Fibroblast of skin of left quadriceps (primary cell): ENCODE measurements around the gene TRAF3.
"Not testable (repeated sequence)": the region's sequence is repeated elsewhere in the genome, so short reads cannot be mapped to it uniquely, and the experiment has no call there.

ENCODE experiments used
- DNase-seq, 2 experiments: peaks; one replicate each; pipeline ENCODE4 v3.0.0-alpha.2; 2013; ENCODE audit warnings: low read depth in 2 of 2

TRAF3 gene

DNA sequence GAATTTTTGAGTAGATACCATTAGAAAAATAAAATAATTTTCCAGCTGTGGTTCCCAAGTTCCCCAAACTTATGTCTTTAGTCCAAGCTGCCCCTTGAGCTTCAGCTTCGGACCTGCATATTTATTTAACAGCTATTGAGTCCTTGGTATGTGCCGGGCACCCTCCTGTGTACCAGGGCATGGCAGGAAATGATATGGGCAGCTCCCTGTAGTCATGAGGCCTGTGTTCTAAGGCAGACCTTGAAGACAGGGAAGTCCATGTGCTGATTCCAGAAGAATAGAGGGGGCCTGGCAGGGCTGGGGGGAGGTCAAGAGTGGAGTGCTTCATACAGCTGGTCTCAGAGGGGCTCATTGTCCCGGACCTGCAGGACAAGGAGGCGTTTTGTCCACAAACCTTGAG, 29.2 kb downstream of the TRAF3 start:
- DNase-seq: no peak

DNA sequence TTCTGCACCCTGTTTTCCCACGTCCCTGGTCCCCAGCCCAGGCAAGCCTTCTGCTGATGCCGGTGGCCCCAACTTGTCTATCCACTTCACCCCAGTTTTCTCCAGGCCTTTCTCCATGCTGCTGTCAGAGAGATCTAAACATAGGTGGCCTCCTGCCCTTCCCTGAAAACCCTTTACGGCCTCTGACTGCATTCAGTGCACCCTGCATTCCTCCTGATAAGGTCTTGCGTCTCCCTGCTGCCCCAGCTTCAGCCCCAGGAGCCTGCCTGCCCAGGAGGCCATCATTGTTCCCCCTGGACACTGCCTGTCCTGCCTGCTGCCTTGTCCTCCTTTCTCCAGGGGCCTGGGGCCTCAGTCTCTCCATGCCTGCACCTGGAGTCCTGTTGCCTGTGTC, 29.8 kb downstream of the TRAF3 start:
- no peak for DNase-seq

- DNase-seq: no peak
Measured at GRCh38 chr14:102809870-102810269, 32.6 kb downstream of the TRAF3 start.

- DNase-seq: no peak
Measured at GRCh38 chr14:102810523-102810922, 33.3 kb downstream of the TRAF3 start.

DNA sequence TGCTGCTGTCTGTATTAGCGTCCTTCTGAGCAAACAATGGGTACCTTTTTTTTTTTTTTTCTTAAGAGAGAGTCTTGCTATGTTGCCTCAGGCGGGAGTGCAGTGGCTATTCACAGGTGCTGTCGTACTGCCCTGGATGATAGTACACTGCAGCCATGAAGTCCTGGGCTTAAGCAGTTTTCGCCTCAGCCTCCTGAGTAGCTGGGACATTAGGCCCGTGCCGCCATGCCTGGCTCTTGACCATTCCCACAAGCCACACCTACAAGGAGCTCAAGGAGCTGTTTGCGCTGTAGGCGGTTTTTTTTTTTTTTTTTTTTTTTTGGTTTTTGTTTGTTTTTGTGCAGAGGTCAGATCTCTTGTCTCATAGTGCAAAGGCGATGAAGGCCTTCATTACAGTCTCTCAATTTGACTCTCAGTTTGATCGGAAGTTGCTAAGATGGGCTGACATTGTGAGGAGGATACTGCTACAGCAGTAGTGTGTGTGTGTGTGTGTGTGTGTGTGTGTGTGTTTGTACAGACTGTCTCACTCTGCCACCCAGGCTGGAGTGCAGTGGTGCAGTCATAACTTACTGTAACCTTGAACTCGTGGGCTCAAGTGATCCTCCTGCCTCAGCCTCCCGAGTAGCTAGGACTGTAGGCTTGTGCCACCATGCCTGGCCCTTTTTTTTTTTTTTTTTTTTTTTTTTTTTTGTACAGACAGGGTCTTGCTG, 34.2 kb downstream of the TRAF3 start:
- DNase-seq: no peak

- DNase-seq: no peak
Measured at GRCh38 chr14:102811971-102812370, 34.7 kb downstream of the TRAF3 start.

DNA sequence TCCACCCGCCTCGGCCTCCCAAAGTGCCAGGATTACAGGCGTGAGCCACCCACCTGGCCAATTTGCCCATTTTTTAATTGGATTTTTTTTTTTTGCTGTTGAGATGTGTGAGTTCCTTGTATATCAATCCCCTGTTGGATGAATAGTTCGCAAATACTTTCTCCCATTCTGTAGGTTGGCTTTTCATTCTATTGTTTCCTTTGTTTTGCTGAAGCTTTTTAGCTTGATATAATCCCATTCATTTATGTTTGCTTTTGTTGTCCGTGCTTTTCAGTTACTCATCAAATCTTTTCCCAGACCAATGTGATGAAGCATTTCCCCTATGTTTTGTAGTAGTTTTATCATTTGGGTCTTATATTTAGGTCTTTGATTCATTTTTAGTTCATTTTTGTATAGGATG, 36.4 kb downstream of the TRAF3 start:
- DNase-seq: no peak

GRCh38 chr14:102817318-102817717, 40.1 kb downstream of the TRAF3 start:
- DNase-seq: no peak

- DNase-seq: no peak
Measured at GRCh38 chr14:102817942-102818940, 41.0 kb downstream of the TRAF3 start.

DNA sequence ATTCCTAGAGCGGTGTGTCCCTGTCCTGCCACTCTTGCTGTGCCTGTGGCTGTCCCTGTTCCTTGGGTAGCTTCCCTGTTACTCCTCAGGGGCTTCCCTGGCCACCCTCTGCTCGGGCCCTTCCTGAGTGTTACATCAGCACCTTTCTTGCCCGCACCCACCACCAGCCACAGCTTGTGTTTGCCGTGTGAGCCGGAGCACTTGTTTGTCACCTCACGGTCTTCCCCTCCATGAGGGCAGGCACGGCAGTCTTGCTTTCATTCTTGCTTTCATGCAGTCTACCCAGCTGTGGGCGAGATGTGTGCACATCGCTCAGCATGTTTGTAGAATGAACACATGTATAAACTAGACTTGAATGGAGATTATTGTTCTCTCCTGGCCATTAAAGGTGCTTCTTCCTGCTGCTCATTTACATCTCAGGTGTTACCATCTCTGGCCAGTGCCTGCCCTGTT, 42.0 kb downstream of the TRAF3 start:
- DNase-seq: no peak

DNA sequence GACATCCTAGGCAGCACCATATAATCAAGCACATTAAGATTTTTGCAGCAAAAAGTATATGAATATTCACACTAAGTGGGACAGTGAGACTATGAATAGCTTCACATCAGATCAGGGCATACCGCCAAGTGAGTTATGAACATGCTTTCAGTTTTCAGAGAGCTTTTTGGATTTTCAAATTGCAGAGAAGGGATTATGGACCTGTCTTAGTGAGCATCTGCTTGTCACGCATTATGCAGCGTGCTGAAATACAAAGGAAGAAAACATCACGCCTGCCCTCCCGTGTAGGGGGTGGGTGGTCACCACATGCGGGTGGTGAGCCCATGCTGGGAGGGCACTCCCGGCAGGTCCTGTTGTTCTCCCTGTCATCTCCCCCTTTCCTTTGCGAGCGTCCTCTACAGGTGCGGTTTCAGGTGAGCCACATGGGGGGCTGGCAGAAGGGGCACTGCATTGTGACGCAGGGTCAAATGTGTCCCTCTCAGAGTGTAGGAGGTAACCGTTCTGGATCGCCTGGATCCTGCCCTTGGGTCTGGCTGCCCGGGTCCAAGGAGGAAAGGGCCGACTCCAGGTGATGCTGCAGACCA, 42.6 kb downstream of the TRAF3 start:
- no peak for DNase-seq

GRCh38 chr14:102821252-102821651, 44.0 kb downstream of the TRAF3 start:
- no peak for DNase-seq

DNA sequence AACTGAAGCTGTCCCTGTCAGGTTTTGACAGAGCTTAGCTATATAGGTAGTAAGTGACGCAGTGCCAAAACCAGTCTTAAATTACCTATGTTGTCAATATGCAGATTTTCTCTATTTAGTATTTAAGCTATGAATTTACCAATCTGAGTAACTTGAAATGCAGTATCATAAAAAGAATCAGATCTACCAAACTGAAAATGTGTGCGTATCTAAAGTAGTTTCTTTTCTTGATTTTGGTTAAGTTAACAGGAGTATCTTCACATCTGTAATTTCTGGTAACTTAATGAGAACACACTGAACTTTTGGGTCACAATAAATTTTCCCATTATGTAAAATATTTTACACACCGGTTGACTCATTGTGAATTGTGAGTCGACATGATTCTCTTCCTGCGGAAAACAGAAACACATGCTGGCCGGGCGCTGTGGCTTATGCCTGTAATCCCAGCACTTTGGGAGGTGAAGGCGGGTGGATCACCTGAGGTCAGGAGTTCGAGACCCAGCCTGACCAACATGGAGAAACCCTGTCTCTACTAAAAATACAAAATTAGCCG, 45.1 kb downstream of the TRAF3 start:
- no peak for DNase-seq

- DNase-seq: not testable (repeated sequence)
Measured at GRCh38 chr14:102822887-102823286, 45.6 kb downstream of the TRAF3 start.

DNA sequence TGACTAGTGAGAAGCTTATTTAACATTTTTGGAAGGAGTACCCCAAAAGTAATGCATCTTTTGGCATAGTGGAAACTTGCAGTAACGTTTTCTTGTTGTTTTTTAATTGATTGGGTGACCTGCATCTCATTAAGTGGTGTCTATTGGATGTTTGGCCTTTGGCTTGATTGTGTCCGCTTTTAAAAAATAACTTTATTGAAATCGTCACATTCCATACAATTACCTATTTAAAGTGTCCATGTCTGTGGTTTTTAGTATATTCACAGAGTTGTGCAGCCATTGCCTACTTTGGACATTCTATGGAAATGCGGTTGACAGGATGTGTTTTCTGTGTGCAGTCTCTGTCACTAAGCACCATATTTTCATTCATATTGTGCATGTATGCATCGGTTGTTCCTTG, 46.3 kb downstream of the TRAF3 start:
- no peak for DNase-seq

- no peak for DNase-seq
Measured at GRCh38 chr14:102824832-102825231, 47.6 kb downstream of the TRAF3 start.

GRCh38 chr14:102825307-102826095, 48.3 kb downstream of the TRAF3 start:
- no peak for DNase-seq

GRCh38 chr14:102826161-102826560, 48.9 kb downstream of the TRAF3 start:
- DNase-seq: no peak

DNA sequence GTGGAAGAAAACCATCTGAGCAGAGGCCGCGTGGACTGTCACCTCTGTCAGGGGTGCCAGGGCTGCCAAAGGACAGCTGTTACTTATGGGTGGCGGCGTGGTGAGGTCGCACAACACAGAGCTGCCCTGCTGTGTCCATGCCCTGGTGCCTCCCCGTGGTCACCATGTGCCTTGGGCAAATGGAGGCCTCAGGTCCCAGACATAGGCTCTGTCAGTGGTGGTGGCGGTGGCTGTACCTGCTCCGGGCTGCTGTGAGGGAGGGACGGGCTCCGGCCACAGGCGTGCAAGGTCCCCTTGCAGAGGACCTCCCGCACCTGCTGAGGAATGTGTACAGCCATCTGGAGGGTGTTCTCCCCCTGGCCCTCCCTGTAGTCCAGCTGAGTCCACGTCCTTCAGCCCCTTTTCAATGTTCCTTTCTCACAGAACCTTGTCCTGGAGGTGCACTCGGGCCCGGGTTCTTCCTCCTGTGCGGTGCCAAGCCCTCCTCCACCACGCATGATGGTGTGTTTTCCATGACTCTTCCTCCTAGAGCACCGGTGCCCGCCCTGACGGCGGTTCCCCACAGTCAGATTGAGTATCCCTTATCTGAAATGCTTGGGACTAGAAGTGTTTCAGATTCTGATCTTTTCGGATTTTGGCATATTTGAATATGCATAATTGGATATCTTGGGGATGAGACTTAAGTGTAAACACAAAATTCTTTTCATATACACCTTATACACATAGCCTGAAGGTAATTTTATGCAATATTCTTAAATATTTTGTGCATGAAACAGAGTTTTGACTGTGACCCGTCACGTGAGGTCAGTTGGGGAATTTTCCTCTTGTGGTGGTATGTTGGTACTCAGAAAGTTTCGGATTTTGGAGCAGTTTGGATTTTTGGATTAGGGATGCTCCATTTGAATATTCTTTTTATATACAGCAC, 49.8 kb downstream of the TRAF3 start:
- no peak for DNase-seq

DNA sequence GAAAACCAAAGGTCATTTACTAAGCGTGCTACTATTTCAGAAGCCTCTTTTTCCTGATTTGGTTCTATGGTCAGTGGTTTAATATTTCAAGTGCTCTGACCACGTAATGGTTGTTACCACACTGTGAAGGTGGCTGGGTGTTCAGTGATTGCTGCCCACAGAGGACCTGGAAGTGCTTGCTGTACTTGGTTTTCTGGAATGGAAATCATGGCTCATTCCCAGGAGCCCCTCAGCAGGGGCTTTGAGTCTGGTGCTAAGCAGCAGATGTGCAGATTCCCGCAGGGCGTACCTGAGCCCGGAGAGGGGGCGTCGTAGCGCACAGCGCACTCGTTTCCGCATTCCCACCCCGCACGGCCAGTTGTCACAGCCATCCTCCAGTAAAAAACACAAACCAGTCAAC, 50.5 kb downstream of the TRAF3 start:
- no peak for DNase-seq
